Neutrophil (primary cell): ENCODE measurements around the gene CCNL2.

Experiments
- H3K27ac ChIP-seq: fragments of 200-600 bp; sonication (generic); 2 replicates; pipeline ENCODE4 v1.5.1; 2016; ENCODE audit warnings: mild to moderate bottlenecking, moderate library complexity
- H3K27me3 ChIP-seq: fragments of 200-600 bp; sonication (generic); 2 replicates; pipeline ENCODE4 v1.6.0; 2016; ENCODE audit warnings: mild to moderate bottlenecking
- H3K36me3 ChIP-seq: fragments of 200-600 bp; sonication (generic); 2 replicates; pipeline ENCODE4 v1.5.1; 2017
- H3K4me1 ChIP-seq, 2 experiments: fragments of 200-600 bp in 1 of 2; sonication (generic) in 1 of 2; 1 replicate in 1 of 2; 2 replicates in 1 of 2; pipeline versions ENCODE4 v1.5.1 to v1.6.1; 2013 to 2016; ENCODE audit warnings: low read depth in 1 of 2, low read length in 1 of 2, mild to moderate bottlenecking in 1 of 2, moderate library complexity in 1 of 2; ENCODE audit not compliant: control insufficient read depth in 1 of 2, insufficient read depth in 1 of 2
- H3K4me3 ChIP-seq, 2 experiments: fragments of 200-600 bp in 1 of 2; sonication (generic) in 1 of 2; 1 replicate in 1 of 2; 2 replicates in 1 of 2; pipeline ENCODE4 v1.5.1; 2013 to 2016; ENCODE audit warnings: low read depth in 1 of 2, low read length in 1 of 2, mild to moderate bottlenecking in 1 of 2, moderate library complexity in 1 of 2
- H3K9me3 ChIP-seq: fragments of 200-600 bp; sonication (generic); 2 replicates; pipeline ENCODE4 v1.5.1; 2016
- CTCF ChIP-seq: fragments of 200-600 bp; sonication (generic); IDR thresholded peaks from 2 replicates; pipeline ENCODE4 v1.5.1; 2016; ENCODE audit warnings: antibody characterized with exemption

Gene CCNL2

GRCh38 chr1:1381294-1381693 lies 17.8 kb downstream of the CCNL2 start:
- H3K27me3 ChIP-seq: no peaks in the 10 kb centered on the region
- H3K9me3 ChIP-seq: no peaks in the 10 kb centered on the region
- no peak overlapping the region for H3K27ac ChIP-seq
- no peak for TF ChIP-seq CTCF
- H3K4me3 ChIP-seq: no peak overlapping the region
- peaks cover 19% of the 10 kb centered on the region for H3K36me3 ChIP-seq
- H3K4me1 ChIP-seq: no peaks in the 10 kb centered on the region

- Histone ChIP-seq H3K27ac (no peak overlapping the region), H3K9me3 (no peaks in the 10 kb centered on the region), H3K4me3 (no peak overlapping the region), H3K4me1 (no peaks in the 10 kb centered on the region), H3K27me3 (no peaks in the 10 kb centered on the region), H3K36me3 (peaks cover 15% of the 10 kb centered on the region)
- TF ChIP-seq CTCF: no peak
Measured at GRCh38 chr1:1380860-1381259, 18.3 kb downstream of the CCNL2 start.

GRCh38 chr1:1377540-1378205 lies 21.5 kb downstream of the CCNL2 start:
- no peak for TF ChIP-seq CTCF
- Histone ChIP-seq H3K4me1 (peaks cover 10 to 14% of the 10 kb centered on the region in 2 experiments), H3K4me3 (no peak overlapping the region), H3K9me3 (no peaks in the 10 kb centered on the region), H3K27ac (no peak overlapping the region), H3K36me3 (peaks cover 24% of the 10 kb centered on the region), H3K27me3 (no peaks in the 10 kb centered on the region)

- no peak overlapping the region for H3K4me3 ChIP-seq
- H3K9me3 ChIP-seq: no peaks in the 10 kb centered on the region
- peaks cover 24% of the 10 kb centered on the region for H3K36me3 ChIP-seq
- no peak for TF ChIP-seq CTCF
- no peaks in the 10 kb centered on the region for H3K27me3 ChIP-seq
- H3K4me1 ChIP-seq: peaks cover 17 to 23% of the 10 kb centered on the region in 2 experiments
- peak overlapping the region; percentile 89 for H3K27ac ChIP-seq
Measured at GRCh38 chr1:1376551-1377226, 22.4 kb downstream of the CCNL2 start.

- peak within 1 kb of the TSS; percentile 89 for H3K27ac ChIP-seq
- no peaks in the 10 kb centered on the region for H3K27me3 ChIP-seq
- TF ChIP-seq CTCF: peak; percentile 59
- H3K36me3 ChIP-seq: peaks cover 20% of the 10 kb centered on the region
- H3K4me1 ChIP-seq: peaks cover 20 to 28% of the 10 kb centered on the region in 2 experiments
- H3K9me3 ChIP-seq: no peaks in the 10 kb centered on the region
- peak within 1 kb of the TSS; percentile 92 to 93 for H3K4me3 ChIP-seq
Measured at GRCh38 chr1:1374929-1375662, 24.0 kb downstream of the CCNL2 start, which contains the start of gene AURKAIP1. TSS of gene AURKAIP1 (minus strand) at chr1:1375207. CDS start at chr1:1374756, 451 bp downstream.
